Loucy (cell line): Measurements from ENCODE around the gene ATAD2B.

Experiments
- EZH2phosphoT487 ChIP-seq: fragments of 200-600 bp; IDR thresholded peaks from 2 replicates; pipeline ENCODE4 v1.6.1; 2018; ENCODE audit warnings: antibody characterized with exemption, mild to moderate bottlenecking, moderate library complexity, borderline replicate concordance
- TF ChIP-seq, protein P1 (sequence below): fragments of 200-600 bp; sonication (generic); conservative IDR thresholded peaks from 2 replicates; pipeline ENCODE4 v1.5.1; 2014; ENCODE audit warnings: mild to moderate bottlenecking, antibody characterized with exemption, low read length

DNA sequence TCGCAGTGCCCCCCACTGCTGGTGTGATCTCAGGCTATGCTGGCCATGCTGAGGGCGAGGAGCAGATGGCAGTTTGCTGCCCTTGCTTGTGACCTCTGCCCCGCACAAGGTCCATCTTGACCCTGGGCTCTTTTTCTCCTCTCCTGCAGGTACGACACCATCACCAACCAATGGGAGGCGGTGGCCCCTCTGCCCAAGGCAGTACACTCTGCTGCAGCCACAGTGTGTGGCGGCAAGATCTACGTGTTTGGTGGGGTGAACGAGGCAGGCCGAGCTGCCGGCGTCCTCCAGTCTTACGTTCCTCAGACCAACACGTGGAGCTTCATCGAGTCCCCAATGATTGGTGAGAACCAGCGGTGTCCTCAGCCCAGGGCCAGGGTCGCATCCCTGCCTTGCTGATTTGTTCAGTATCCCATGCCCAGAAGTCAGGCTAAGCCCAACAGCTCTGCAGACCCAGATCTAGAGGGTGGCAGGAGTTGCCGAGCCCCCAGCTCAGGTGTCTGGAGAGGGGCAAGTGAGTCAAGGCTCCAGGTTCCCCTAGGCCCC lies 223.8 kb downstream of the ATAD2B start:
- TF ChIP-seq, protein P1, sequence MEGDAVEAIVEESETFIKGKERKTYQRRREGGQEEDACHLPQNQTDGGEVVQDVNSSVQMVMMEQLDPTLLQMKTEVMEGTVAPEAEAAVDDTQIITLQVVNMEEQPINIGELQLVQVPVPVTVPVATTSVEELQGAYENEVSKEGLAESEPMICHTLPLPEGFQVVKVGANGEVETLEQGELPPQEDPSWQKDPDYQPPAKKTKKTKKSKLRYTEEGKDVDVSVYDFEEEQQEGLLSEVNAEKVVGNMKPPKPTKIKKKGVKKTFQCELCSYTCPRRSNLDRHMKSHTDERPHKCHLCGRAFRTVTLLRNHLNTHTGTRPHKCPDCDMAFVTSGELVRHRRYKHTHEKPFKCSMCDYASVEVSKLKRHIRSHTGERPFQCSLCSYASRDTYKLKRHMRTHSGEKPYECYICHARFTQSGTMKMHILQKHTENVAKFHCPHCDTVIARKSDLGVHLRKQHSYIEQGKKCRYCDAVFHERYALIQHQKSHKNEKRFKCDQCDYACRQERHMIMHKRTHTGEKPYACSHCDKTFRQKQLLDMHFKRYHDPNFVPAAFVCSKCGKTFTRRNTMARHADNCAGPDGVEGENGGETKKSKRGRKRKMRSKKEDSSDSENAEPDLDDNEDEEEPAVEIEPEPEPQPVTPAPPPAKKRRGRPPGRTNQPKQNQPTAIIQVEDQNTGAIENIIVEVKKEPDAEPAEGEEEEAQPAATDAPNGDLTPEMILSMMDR = no peak
- TF ChIP-seq EZH2phosphoT487 = no peak
